ENCODE measurements around the gene GFRA1. TPM values are rescaled to one million over a fixed set of nuclear protein-coding genes. Genes with fewer than 3 reads are reported as not detected.

The GFRA1 gene
- total RNA-seq, 4 donors from 2014 or later, result 2.6 to 75.1 (median 48.0) TPM

- H3K27ac ChIP-seq, result no peak overlapping the region
- no peak for DNase-seq
- intact Hi-C loops (cut with DNase I; ENCODE audit: low total_unique reads), result no loop called here
- no peaks in the 10 kb centered on the region for H3K9me3 ChIP-seq
- H3K27me3 ChIP-seq, result no peaks in the 10 kb centered on the region
- H3K4me3 ChIP-seq, result no peak overlapping the region
- no peaks in the 10 kb centered on the region for H3K36me3 ChIP-seq
- no peaks in the 10 kb centered on the region for H3K4me1 ChIP-seq
- TF ChIP-seq CTCF (IDR thresholded peaks at IDR 0.05) (no peak), POLR2A (IDR thresholded peaks at IDR 0.05) (no peak)
These were observed 71.2 kb downstream of the GFRA1 start for GRCh38 chr10:116201670-116202430.

GRCh38 chr10:116201011-116201410, 72.0 kb downstream of the GFRA1 start:
- no peak for DNase-seq
- Histone ChIP-seq H3K27ac (no peak overlapping the region), H3K36me3 (no peaks in the 10 kb centered on the region), H3K4me3 (no peak overlapping the region), H3K27me3 (no peaks in the 10 kb centered on the region), H3K9me3 (no peaks in the 10 kb centered on the region), H3K4me1 (no peaks in the 10 kb centered on the region)
- TF ChIP-seq CTCF (IDR thresholded peaks at IDR 0.05) (no peak), POLR2A (IDR thresholded peaks at IDR 0.05) (no peak)
- intact Hi-C loops (cut with DNase I; ENCODE audit: low total_unique reads), result no loop called here

- intact Hi-C loops (cut with DNase I; ENCODE audit: low total_unique reads), result no loop called here
- TF ChIP-seq CTCF (IDR thresholded peaks at IDR 0.05) (no peak), POLR2A (IDR thresholded peaks at IDR 0.05) (no peak)
These were observed 74.3 kb downstream of the GFRA1 start for GRCh38 chr10:116198676-116199035.

GRCh38 chr10:116197946-116198675, 74.9 kb downstream of the GFRA1 start:
- Histone ChIP-seq H3K9me3 (no peaks in the 10 kb centered on the region), H3K4me3 (no peak overlapping the region), H3K27me3 (no peaks in the 10 kb centered on the region), H3K4me1 (no peaks in the 10 kb centered on the region), H3K36me3 (no peaks in the 10 kb centered on the region), H3K27ac (no peak overlapping the region)
- DNase-seq, result no peak
- TF ChIP-seq CTCF (IDR thresholded peaks at IDR 0.05), result no peak
- no peak for TF ChIP-seq POLR2A (IDR thresholded peaks at IDR 0.05)
- intact Hi-C loops (cut with DNase I; ENCODE audit: low total_unique reads), result no loop called here

More at GRCh38 chr10:116198676-116199035, 74.3 kb downstream of the GFRA1 start:
- Histone ChIP-seq H3K9me3 (no peaks in the 10 kb centered on the region), H3K27me3 (no peaks in the 10 kb centered on the region), H3K4me1 (no peaks in the 10 kb centered on the region), H3K36me3 (no peaks in the 10 kb centered on the region), H3K27ac (no peak overlapping the region), H3K4me3 (no peak overlapping the region)
- no peak for DNase-seq

- no peak overlapping the region for H3K4me3 ChIP-seq
- TF ChIP-seq CTCF (IDR thresholded peaks at IDR 0.05) (no peak), POLR2A (IDR thresholded peaks at IDR 0.05) (no peak)
- DNase-seq, result no peak
- H3K4me1 ChIP-seq, result no peaks in the 10 kb centered on the region
- no peaks in the 10 kb centered on the region for H3K27me3 ChIP-seq
- no peak overlapping the region for H3K27ac ChIP-seq
- no peaks in the 10 kb centered on the region for H3K36me3 ChIP-seq
- intact Hi-C loops (cut with DNase I; ENCODE audit: low total_unique reads), result no loop called here
- H3K9me3 ChIP-seq, result no peaks in the 10 kb centered on the region
These were observed 77.4 kb downstream of the GFRA1 start for GRCh38 chr10:116195583-116195982.
